IPS-15b (cell line): ENCODE data around the gene COMMD4.
"Not testable (repeated sequence)": the region's sequence is repeated elsewhere in the genome, so short reads cannot be mapped to it uniquely, and the experiment has no call there.

Experiments used
- H3K27me3 ChIP-seq: one replicate; pipeline ENCODE4 v1.6.1; 2013; ENCODE audit warnings: low read length; ENCODE audit not compliant: control insufficient read depth, insufficient read depth
- H3K36me3 ChIP-seq: one replicate; pipeline ENCODE4 v1.6.1; 2013; ENCODE audit warnings: low read length; ENCODE audit not compliant: control insufficient read depth, insufficient read depth
- H3K4me1 ChIP-seq: one replicate; pipeline ENCODE4 v1.6.1; 2013; ENCODE audit warnings: mild to moderate bottlenecking, low read length; ENCODE audit not compliant: control insufficient read depth, insufficient read depth
- H3K4me3 ChIP-seq: one replicate; pipeline ENCODE4 v1.5.1; 2013; ENCODE audit warnings: low read depth, low read length
- H3K9ac ChIP-seq: one replicate; pipeline ENCODE4 v1.6.1; 2013; ENCODE audit warnings: low read depth, mild to moderate bottlenecking, low read length
- H3K9me3 ChIP-seq: one replicate; pipeline ENCODE4 v1.6.1; 2013; ENCODE audit warnings: mild to moderate bottlenecking, low read length; ENCODE audit not compliant: control insufficient read depth, insufficient read depth

Gene COMMD4

DNA sequence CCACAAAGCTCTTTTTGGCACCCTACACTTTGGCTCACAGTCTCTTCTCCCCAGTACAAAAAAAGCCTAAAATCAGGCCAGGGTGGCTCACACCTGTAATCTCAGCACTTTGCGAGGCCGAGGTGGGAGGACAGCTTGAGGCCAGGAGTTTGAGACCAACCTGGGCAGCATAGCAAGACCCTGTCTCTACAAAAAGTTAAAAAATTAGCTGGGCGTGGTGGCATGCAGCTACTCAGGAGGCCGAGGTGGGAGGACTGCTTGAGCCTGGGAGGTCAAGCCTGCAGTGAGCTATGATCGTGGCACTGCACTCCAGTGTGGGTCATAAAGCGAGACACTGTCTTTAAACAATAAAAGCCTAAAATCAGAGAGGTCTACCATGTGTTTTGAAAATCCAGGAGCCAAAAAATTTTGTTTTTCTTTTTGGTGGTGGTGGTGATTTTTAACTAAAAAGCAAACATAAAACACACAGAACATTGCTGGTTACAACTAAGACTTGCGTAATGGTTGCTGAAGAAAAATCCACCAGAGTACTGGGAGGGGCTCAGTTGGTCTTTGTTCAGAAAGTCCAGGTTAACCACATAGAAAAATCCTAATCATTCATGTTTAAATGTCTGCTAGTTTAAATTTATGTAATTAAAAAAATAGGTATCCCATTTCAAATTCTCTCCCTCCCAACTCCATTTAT lies 34.2 kb downstream of the COMMD4 start:
- Histone ChIP-seq H3K27me3 (no peaks in the 10 kb centered on the region), H3K4me3 (peak overlapping the region; percentile 87), H3K9me3 (no peaks in the 10 kb centered on the region), H3K9ac (no peak overlapping the region), H3K4me1 (peaks cover 9% of the 10 kb centered on the region), H3K36me3 (peaks cover 19% of the 10 kb centered on the region)

DNA sequence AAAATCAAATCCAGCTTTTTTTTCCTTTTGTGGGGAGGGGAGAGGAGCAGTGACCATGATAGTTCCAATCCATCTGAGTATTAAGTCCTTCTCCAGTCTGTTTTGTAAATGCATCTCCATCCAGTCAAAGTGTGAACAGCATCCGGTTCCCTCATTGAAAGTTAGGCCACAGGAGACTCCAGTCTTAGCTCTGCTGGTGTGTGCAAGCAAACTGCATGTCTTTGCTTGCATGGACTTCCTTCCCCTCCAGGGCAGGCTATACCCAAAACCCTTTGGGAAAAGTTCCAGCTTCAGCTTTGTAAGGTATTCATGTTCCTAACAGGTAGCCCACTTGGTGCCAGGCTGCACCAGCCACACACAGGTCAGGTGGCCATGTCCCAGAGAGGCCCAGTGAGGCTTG lies 35.6 kb downstream of the COMMD4 start:
- H3K9me3 ChIP-seq, result no peaks in the 10 kb centered on the region
- no peak overlapping the region for H3K4me3 ChIP-seq
- peaks cover 20% of the 10 kb centered on the region for H3K36me3 ChIP-seq
- peaks cover 9% of the 10 kb centered on the region for H3K4me1 ChIP-seq
- H3K9ac ChIP-seq, result no peak overlapping the region
- no peaks in the 10 kb centered on the region for H3K27me3 ChIP-seq

DNA sequence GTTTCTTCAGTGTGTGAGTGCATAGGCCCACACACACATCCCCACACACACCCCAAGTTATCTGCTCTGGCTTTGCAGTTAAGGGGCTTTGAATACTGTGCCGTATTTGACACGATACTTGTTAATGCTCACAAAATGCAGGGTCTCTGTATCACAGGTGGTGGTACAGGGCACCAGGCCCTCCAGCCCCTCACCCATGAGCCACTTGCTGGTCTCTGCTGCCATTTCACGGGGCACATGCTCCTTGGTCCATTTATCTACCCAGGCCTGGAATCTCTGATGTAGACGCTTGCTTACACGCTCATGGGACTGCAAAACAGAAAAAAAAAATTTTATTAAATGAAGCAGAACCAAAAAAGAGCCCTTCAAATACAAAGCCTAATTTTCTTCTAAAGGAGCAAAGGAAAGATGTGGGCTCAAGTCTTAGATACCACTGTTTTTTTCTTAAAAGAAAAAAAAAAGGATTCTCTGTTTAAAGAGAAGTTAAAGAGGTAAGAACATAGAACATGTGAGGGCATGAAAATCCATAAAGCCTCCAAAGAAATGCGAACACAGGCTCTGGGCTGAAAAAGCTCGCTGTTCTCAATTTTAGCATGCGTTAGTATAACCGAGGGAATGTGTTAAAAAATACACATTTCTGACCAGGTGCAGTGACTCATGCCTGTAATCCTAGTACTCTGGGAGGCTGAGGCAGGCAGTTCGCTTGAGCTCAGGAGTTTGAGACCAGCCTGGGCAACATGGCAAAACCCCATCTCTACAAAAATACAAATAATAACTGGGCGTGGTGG lies 36.2 kb downstream of the COMMD4 start:
- Histone ChIP-seq H3K4me3 (no peak overlapping the region), H3K9me3 (no peaks in the 10 kb centered on the region), H3K4me1 (peaks cover 9% of the 10 kb centered on the region), H3K36me3 (peaks cover 20% of the 10 kb centered on the region), H3K27me3 (no peaks in the 10 kb centered on the region), H3K9ac (no peak overlapping the region)

DNA sequence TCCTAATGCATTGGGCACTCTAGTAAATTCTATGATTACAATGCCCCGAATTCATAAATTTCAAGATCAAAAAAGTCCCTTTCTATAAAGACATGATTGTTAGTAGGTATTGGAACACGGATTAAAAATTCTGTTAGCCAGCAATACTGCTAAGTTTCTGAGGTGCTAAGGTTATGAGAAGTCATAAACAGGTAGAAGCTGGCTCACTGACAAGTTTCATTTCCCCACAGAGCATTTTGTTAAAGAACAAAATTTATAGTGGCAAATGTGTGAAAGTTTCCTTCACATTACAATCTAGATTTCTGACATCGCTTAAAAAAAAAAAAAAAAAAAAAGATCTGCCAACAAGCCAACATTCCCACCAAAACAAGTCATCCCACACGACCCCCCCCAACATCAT lies 44.9 kb downstream of the COMMD4 start:
- H3K36me3 ChIP-seq, result peaks cover 21% of the 10 kb centered on the region
- no peak overlapping the region for H3K9ac ChIP-seq
- no peaks in the 10 kb centered on the region for H3K27me3 ChIP-seq
- no peaks in the 10 kb centered on the region for H3K4me1 ChIP-seq
- H3K9me3 ChIP-seq, result no peaks in the 10 kb centered on the region
- H3K4me3 ChIP-seq, result no peak overlapping the region

DNA sequence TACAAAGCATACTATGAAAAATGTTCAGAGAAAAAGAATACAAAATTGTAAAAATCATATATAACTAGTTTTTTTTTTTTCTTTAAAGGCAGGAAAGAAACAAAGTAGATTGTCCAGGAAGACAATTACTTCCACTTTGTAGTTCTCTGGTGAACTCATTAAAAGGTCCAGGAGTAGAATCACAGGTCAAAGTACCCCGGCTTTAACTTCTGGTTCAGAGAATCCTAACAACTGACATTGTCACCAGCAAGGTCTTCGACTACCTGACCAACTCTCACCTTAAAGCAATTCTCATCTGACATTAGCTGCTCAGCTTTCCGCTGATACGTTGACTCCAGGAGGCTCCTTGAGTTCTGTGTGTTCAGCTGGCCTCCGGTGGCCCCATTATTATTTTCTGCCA lies 48.1 kb downstream of the COMMD4 start:
- H3K27me3 ChIP-seq, H3K4me3 ChIP-seq, H3K9ac ChIP-seq, H3K4me1 ChIP-seq, H3K9me3 ChIP-seq: not testable (repeated sequence)
- H3K36me3 ChIP-seq, result peaks cover 31% of the 10 kb centered on the region
